Neural progenitor cell (in vitro differentiated cells): Measurements from ENCODE around the gene PTPRB.

ENCODE experiments used
- EZH2 ChIP-seq: fragments of 200-600 bp; sonication (generic); IDR thresholded peaks from 2 replicates; pipeline ENCODE4 v1.6.1; 2017; ENCODE audit warnings: antibody characterized with exemption, mild to moderate bottlenecking, moderate library complexity
- EZH2phosphoT487 ChIP-seq: fragments of 200-600 bp; sonication (generic); IDR thresholded peaks from 2 replicates; pipeline ENCODE4 v1.6.1; 2017; ENCODE audit warnings: antibody characterized with exemption
- TF ChIP-seq, protein P1 (sequence below): fragments of 200-600 bp; sonication (generic); IDR thresholded peaks from 2 replicates; pipeline ENCODE4 v1.5.1; 2017; ENCODE audit warnings: antibody characterized with exemption, mild to moderate bottlenecking

DNA sequence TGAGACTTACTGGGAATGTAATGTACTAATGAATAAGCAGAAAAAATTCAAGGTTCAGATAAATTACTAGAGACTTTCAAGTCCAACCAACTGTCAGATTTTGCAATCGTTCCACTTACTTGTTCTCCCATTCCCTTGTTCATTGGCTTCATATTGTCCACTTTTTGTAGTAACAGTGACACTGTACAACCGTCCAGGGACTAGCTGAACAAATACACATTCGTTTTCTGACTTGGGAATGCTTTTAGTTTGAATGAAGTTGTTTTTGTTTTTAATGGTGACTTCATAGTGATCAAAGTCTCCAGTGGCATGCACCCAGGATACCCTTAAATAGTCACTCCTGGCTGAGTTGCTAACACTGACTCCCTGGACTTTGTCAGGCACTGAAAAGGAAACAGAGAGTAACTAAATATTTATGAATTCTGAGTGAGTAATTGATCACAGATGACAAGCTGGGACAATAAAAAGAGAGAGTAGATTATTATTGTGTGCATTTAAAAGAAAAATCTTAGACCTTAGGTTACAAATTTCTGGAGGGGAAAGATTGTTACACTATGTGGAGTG, 65.4 kb downstream of the PTPRB start:
- TF ChIP-seq, protein P1, sequence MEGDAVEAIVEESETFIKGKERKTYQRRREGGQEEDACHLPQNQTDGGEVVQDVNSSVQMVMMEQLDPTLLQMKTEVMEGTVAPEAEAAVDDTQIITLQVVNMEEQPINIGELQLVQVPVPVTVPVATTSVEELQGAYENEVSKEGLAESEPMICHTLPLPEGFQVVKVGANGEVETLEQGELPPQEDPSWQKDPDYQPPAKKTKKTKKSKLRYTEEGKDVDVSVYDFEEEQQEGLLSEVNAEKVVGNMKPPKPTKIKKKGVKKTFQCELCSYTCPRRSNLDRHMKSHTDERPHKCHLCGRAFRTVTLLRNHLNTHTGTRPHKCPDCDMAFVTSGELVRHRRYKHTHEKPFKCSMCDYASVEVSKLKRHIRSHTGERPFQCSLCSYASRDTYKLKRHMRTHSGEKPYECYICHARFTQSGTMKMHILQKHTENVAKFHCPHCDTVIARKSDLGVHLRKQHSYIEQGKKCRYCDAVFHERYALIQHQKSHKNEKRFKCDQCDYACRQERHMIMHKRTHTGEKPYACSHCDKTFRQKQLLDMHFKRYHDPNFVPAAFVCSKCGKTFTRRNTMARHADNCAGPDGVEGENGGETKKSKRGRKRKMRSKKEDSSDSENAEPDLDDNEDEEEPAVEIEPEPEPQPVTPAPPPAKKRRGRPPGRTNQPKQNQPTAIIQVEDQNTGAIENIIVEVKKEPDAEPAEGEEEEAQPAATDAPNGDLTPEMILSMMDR, result no peak
- TF ChIP-seq EZH2phosphoT487 (no peak), EZH2 (no peak)
